Neuronal stem cell (in vitro differentiated cells): ENCODE measurements around the gene NDUFAF5. TPM values are rescaled to one million over a fixed set of nuclear protein-coding genes. Genes with fewer than 3 reads are reported as not detected.
"Not testable (repeated sequence)": the region's sequence is repeated elsewhere in the genome, so short reads cannot be mapped to it uniquely, and the experiment has no call there.

Experiments used
- DNase-seq: peaks from one replicate; pipeline ENCODE4 v3.0.0-alpha.2; 2013; ENCODE audit warnings: low spot score
- H2AFZ ChIP-seq: one replicate; pipeline ENCODE4 v1.6.1; 2013; ENCODE audit warnings: mild to moderate bottlenecking, low read length, inconsistent platforms
- H2AK5ac ChIP-seq: 2 replicates; pipeline ENCODE4 v1.6.1; 2013; ENCODE audit warnings: low read depth, mild to moderate bottlenecking, inconsistent platforms, low read length, moderate library complexity, mixed read lengths
- H2BK120ac ChIP-seq: 2 replicates; pipeline ENCODE4 v1.6.1; 2013; ENCODE audit warnings: low read depth, mild to moderate bottlenecking, inconsistent platforms, low read length, moderate library complexity, mixed read lengths
- H2BK12ac ChIP-seq: one replicate; pipeline ENCODE4 v1.6.1; 2013; ENCODE audit warnings: low read length, inconsistent platforms
- H2BK15ac ChIP-seq: 2 replicates; pipeline ENCODE4 v1.6.1; 2013; ENCODE audit warnings: mild to moderate bottlenecking, low read length, inconsistent platforms, mixed read lengths
- H2BK5ac ChIP-seq: one replicate; pipeline ENCODE4 v1.6.1; 2013; ENCODE audit warnings: inconsistent platforms, mild to moderate bottlenecking, low read length, moderate library complexity
- H3K14ac ChIP-seq: one replicate; pipeline ENCODE4 v1.6.1; 2013; ENCODE audit warnings: low read length, inconsistent platforms
- H3K18ac ChIP-seq: 2 replicates; pipeline ENCODE4 v1.6.1; 2013; ENCODE audit warnings: low read length, inconsistent platforms
- H3K23ac ChIP-seq: 2 replicates; pipeline ENCODE4 v1.6.1; 2013; ENCODE audit warnings: low read depth, mild to moderate bottlenecking, mixed read lengths, low read length, inconsistent platforms; ENCODE audit not compliant: poor library complexity
- H3K27ac ChIP-seq: replicated peaks from 3 replicates; pipeline ENCODE4 v1.5.1; 2013; ENCODE audit warnings: low read length, inconsistent platforms
- H3K27me3 ChIP-seq, 3 experiments: 2 replicates each; pipeline ENCODE4 v1.6.1; 2013; ENCODE audit warnings: low read length in 3 of 3, mild to moderate bottlenecking in 2 of 3, inconsistent platforms in 1 of 3, low read depth in 1 of 3, mixed read lengths in 1 of 3, moderate library complexity in 1 of 3; ENCODE audit not compliant: control insufficient read depth in 3 of 3, insufficient read depth in 3 of 3
- H3K36me3 ChIP-seq, 2 donors: replicated peaks in 1 of 2; 2 replicates each; pipeline ENCODE4 v1.6.1; 2013; ENCODE audit warnings: low read length in 2 of 2; ENCODE audit not compliant: control insufficient read depth in 2 of 2, insufficient read depth in 2 of 2
- H3K4ac ChIP-seq: 2 replicates; pipeline ENCODE4 v1.6.1; 2013; ENCODE audit warnings: inconsistent platforms, mild to moderate bottlenecking, low read length, moderate library complexity
- H3K4me1 ChIP-seq, 2 donors: 1 replicate in 1 of 2; 2 replicates in 1 of 2; pipeline ENCODE4 v1.6.1; 2013; ENCODE audit warnings: low read length in 2 of 2, low read depth in 1 of 2; ENCODE audit not compliant: control insufficient read depth in 2 of 2, insufficient read depth in 1 of 2
- H3K4me2 ChIP-seq: one replicate; pipeline ENCODE4 v1.6.1; 2013; ENCODE audit warnings: mild to moderate bottlenecking, low read length, inconsistent platforms; ENCODE audit not compliant: insufficient read depth, poor library complexity, severe bottlenecking
- H3K4me3 ChIP-seq, 2 donors: 2 replicates each; pipeline ENCODE4 v1.5.1; 2013; ENCODE audit warnings: low read length in 2 of 2, mild to moderate bottlenecking in 2 of 2, inconsistent platforms in 1 of 2, moderate library complexity in 1 of 2
- H3K79me1 ChIP-seq: one replicate; pipeline ENCODE4 v1.6.1; 2013; ENCODE audit warnings: low read depth, mild to moderate bottlenecking, inconsistent platforms, low read length, moderate library complexity
- H3K9ac ChIP-seq: one replicate; pipeline ENCODE4 v1.6.1; 2013; ENCODE audit warnings: mild to moderate bottlenecking, low read depth, low read length, inconsistent platforms; ENCODE audit not compliant: poor library complexity
- H3K9me3 ChIP-seq, 2 donors: replicated peaks in 1 of 2; 2 replicates each; pipeline versions ENCODE3 to v1.6.1; 2013; ENCODE audit warnings: low read length in 2 of 2, mild to moderate bottlenecking in 2 of 2, inconsistent platforms in 1 of 2, low read depth in 1 of 2, mixed read lengths in 1 of 2, moderate library complexity in 1 of 2; ENCODE audit not compliant: control insufficient read depth in 2 of 2, insufficient read depth in 1 of 2
- H4K8ac ChIP-seq: one replicate; pipeline ENCODE4 v1.6.1; 2013; ENCODE audit warnings: low read depth, mild to moderate bottlenecking, inconsistent platforms, low read length, moderate library complexity
- H4K91ac ChIP-seq: one replicate; pipeline ENCODE4 v1.6.1; 2013; ENCODE audit warnings: low read length, low read depth, mild to moderate bottlenecking, inconsistent platforms; ENCODE audit not compliant: poor library complexity
- WGBS, 2 donors: extraction: QIAGEN DNeasy Blood & Tissue Kit; methylation state at CpG; one replicate each; pipeline ENCODE4 v1.1.7; 2013; ENCODE audit warnings: missing lambda C conversion rate in 2 of 2, mixed read lengths in 1 of 2; ENCODE audit not compliant: insufficient read length in 2 of 2, insufficient replicate concordance in 1 of 2; ENCODE audit errors: extremely low coverage in 2 of 2; 5-methylcytosine and 5-hydroxymethylcytosine counted together
- polyA plus RNA-seq, 2 experiments: library from polyadenylated mRNA; stranded (reverse); fragments of 200-250 nt; gene quantifications; one replicate each; pipeline ENCODE4 v1.2.3, GENCODE V29; 2013

The NDUFAF5 gene
- polyA plus RNA-seq (2013, experiment 1 of 2): 13.9 TPM
- polyA plus RNA-seq (2013, experiment 2 of 2): 13.5 TPM

DNA sequence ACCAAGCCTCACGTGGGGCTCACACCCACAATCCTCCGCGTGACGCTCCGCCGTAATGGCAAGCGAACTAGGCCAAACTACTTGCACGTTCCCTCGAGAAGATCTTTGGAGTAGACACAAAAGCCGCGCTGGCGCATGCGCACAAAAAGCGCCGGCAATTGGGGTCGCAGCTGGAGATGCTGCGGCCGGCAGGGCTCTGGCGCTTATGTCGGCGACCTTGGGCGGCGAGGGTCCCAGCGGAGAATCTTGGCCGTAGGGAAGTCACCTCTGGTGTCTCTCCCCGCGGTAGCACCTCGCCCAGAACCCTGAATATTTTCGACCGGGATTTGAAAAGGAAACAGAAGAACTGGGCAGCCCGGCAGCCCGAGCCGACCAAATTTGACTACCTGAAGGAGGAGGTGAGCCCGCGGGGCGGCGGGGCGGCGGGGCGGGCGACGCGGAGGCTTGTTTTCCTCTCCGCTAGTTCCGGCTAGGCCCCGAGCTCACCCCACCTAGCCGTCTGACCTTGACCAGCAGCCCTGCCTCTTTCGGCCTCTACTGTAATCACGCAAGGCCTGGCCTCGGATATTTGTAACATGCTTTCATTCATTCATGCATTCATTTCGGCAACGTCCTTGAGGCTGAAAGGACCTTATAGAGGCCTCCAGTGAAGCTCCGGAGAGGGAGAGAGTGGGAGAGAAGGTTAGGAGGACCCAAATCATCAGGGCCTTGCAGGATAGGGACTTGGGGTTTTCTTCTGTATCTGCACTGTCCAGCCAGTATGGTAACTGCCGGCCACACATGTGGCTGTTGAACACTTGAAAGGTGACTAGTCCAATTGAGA, at the start of gene NDUFAF5, which contains the start of gene ESF1:
NDUFAF5 (plus strand) TSS at position 136 of the 823 bp plus-strand sequence; CDS start at position 177, 41 bp downstream.
ESF1 (minus strand) TSS at position 27 of the 823 bp plus-strand sequence. CDS start 1,779 bp downstream, outside the sequence.
- Histone ChIP-seq H2BK15ac (no peak within 1 kb of the TSS), H4K91ac (no peak within 1 kb of the TSS), H2BK12ac (no peak within 1 kb of the TSS), H3K18ac (peak within 1 kb of the TSS; percentile 82), H3K9me3 (no peaks in the 10 kb centered on the region), H3K4me2 (peak within 1 kb of the TSS; percentile 71), H2AK5ac (no peak within 1 kb of the TSS), H2BK120ac (no peak within 1 kb of the TSS), H3K23ac (peak within 1 kb of the TSS; percentile 37), H3K9ac (peak within 1 kb of the TSS; percentile 79), H3K4me1 (peaks cover 2 to 8% of the 10 kb centered on the region in 2 donors), H3K14ac (no peak within 1 kb of the TSS), H4K8ac (no peak within 1 kb of the TSS), H3K36me3 (peaks cover 14 to 63% of the 10 kb centered on the region in 2 donors), H3K4ac (no peak within 1 kb of the TSS), H3K27ac (peak within 1 kb of the TSS; percentile 46), H3K27me3 (no peaks in the 10 kb centered on the region), H3K4me3 (peak within 1 kb of the TSS; percentile 86), H2BK5ac (no peak within 1 kb of the TSS), H3K79me1 (peaks cover 5% of the 10 kb centered on the region), H2AFZ (peak within 1 kb of the TSS; percentile 98)
- DNase-seq: peak; percentile 93
- WGBS, 2 donors: no CpG with 5 or more reads among the region's 54 CpGs

DNA sequence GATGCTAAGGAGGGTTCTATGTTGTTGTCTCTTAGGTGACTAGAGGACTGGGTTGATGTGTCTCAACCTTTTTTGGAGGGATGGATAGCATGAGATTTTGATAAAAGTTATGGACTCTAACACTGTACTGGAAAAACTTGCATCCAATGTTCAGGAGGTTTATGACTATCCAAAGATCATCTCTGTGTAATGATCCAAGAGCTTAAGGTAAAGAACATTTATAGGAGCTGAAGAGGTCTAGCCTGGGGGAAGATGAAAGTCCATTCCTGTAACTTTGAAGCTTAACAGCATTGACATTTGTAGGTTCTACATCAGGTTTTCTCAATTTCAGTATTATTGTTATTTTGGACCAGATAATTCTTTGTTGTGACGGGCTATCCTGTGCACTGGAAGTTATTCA, 49.0 kb upstream of the NDUFAF5 start:
- Histone ChIP-seq H3K18ac (no peak overlapping the region), H3K79me1 (no peaks in the 10 kb centered on the region), H3K27ac (no peak overlapping the region), H3K4ac (no peak overlapping the region), H3K9me3 (peaks cover 3 to 15% of the 10 kb centered on the region in 2 donors), H3K27me3 (no peaks in the 10 kb centered on the region), H2AFZ (no peak overlapping the region), H3K14ac (no peak overlapping the region), H3K4me3 (no peak overlapping the region), H4K91ac (no peak overlapping the region), H2BK15ac (no peak overlapping the region), H2BK120ac (no peak overlapping the region), H3K4me1 (no peaks in the 10 kb centered on the region), H3K36me3 (peaks cover 8 to 64% of the 10 kb centered on the region in 2 donors), H3K4me2 (no peak overlapping the region), H3K23ac (no peak overlapping the region), H3K9ac (no peak overlapping the region), H4K8ac (no peak overlapping the region), H2BK5ac (no peak overlapping the region), H2AK5ac (no peak overlapping the region), H2BK12ac (no peak overlapping the region)
- no peak for DNase-seq
- no CpG with 5 or more reads among the region's 1 CpG for WGBS, 2 donors

DNA sequence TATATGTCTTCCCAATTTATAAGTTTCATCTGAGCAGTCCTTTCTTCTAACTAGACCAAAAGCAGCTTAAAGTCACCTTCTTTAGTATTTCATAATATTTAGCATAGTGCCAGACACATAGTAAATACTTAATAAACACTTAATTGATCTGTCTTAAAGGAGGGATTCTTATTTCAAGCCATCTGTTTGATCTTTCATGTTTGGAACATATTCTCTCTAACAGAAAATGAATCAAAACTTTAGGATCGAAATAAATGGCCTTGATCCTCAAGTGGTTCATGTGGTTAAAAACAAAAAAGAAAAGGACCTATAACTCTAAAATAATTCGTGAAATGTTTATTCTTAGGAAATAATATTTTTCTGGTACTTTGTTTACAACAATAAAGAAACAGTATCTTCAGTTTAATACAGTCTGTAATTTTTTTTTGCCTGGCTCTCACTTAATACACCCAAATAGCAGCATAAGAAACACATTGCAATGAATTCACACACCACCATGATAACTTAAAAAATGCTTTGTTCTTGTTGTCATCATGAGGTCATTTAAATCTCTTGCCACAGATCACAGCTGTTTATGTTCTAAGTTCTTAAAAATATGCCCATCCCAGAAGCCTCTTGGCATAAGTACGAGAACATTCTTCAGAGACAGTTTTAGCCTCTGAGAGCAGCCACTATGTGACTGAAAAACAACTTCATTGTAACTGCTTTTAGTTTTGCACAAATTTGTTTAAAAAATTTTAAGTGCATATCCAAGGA, 48.2 kb upstream of the NDUFAF5 start:
- no peak overlapping the region for H2AFZ ChIP-seq
- no peak overlapping the region for H2BK12ac ChIP-seq
- H3K14ac ChIP-seq: no peak overlapping the region
- H3K23ac ChIP-seq: no peak overlapping the region
- H3K4me2 ChIP-seq: no peak overlapping the region
- no peak overlapping the region for H3K9ac ChIP-seq
- H3K27me3 ChIP-seq: no peaks in the 10 kb centered on the region
- H2BK15ac ChIP-seq: no peak overlapping the region
- no peak for DNase-seq
- no peak overlapping the region for H3K4ac ChIP-seq
- H2AK5ac ChIP-seq: no peak overlapping the region
- no CpG with 5 or more reads among the region's 3 CpGs for WGBS, 2 donors
- H3K18ac ChIP-seq: no peak overlapping the region
- H3K4me3 ChIP-seq: no peak overlapping the region
- H3K79me1 ChIP-seq: no peaks in the 10 kb centered on the region
- H4K91ac ChIP-seq: no peak overlapping the region
- no peak overlapping the region for H3K27ac ChIP-seq
- H3K9me3 ChIP-seq: peaks cover 5 to 20% of the 10 kb centered on the region in 2 donors
- H2BK5ac ChIP-seq: no peak overlapping the region
- no peak overlapping the region for H4K8ac ChIP-seq
- no peaks in the 10 kb centered on the region for H3K4me1 ChIP-seq
- peaks cover 9 to 64% of the 10 kb centered on the region in 2 donors for H3K36me3 ChIP-seq
- no peak overlapping the region for H2BK120ac ChIP-seq

GRCh38 chr20:13738187-13738586, 46.6 kb upstream of the NDUFAF5 start:
- H2AFZ ChIP-seq, H4K8ac ChIP-seq, H3K23ac ChIP-seq, H3K27ac ChIP-seq, H2BK5ac ChIP-seq, H3K4ac ChIP-seq, H3K27me3 ChIP-seq, H4K91ac ChIP-seq, H2BK12ac ChIP-seq, H2BK15ac ChIP-seq, H3K4me2 ChIP-seq, H3K14ac ChIP-seq, H2AK5ac ChIP-seq, H3K79me1 ChIP-seq, H3K18ac ChIP-seq, DNase-seq, H2BK120ac ChIP-seq, H3K4me3 ChIP-seq, H3K4me1 ChIP-seq, H3K9ac ChIP-seq: not testable (repeated sequence)
- WGBS, 2 donors: no CpG with 5 or more reads among the region's 1 CpG
- H3K36me3 ChIP-seq: peaks cover 4 to 64% of the 10 kb centered on the region in 2 donors
- peaks cover 5 to 29% of the 10 kb centered on the region in 2 donors for H3K9me3 ChIP-seq
